Measurements from ENCODE around the gene BAIAP2L2.
A peak's percentile ranks its signal among the peaks of the same experiment; 100 is the strongest.
"Not testable (repeated sequence)": the region's sequence is repeated elsewhere in the genome, so short reads cannot be mapped to it uniquely, and the experiment has no call there.

The BAIAP2L2 gene

GRCh38 chr22:38066381-38067027 is 44.0 kb downstream of the BAIAP2L2 start:
- no peak for FAIRE-seq

- FAIRE-seq = no peak
Measured at GRCh38 chr22:38065539-38065938, 44.9 kb downstream of the BAIAP2L2 start.

GRCh38 chr22:38062791-38063190 is 47.7 kb downstream of the BAIAP2L2 start:
- no peak for FAIRE-seq

GRCh38 chr22:38056969-38057891 is 53.3 kb downstream of the BAIAP2L2 start, which contains the start of gene PICK1:
TSS of gene PICK1 (plus strand) at chr22:38057404. CDS start at chr22:38057810, 406 bp downstream.
- FAIRE-seq = peak; percentile 86

GRCh38 chr22:38051900-38052862 is 58.3 kb downstream of the BAIAP2L2 start:
- no peak for FAIRE-seq

GRCh38 chr22:38051261-38051660 is 59.2 kb downstream of the BAIAP2L2 start:
- FAIRE-seq = no peak

- FAIRE-seq = no peak
Measured at GRCh38 chr22:38050720-38051119, 59.8 kb downstream of the BAIAP2L2 start.

GRCh38 chr22:38049812-38050619 is 60.5 kb downstream of the BAIAP2L2 start:
- FAIRE-seq = no peak

- FAIRE-seq = no peak
Measured at GRCh38 chr22:38046070-38046748, 64.3 kb downstream of the BAIAP2L2 start.

GRCh38 chr22:38043151-38044039 is 67.1 kb downstream of the BAIAP2L2 start:
- FAIRE-seq = no peak

- no peak for FAIRE-seq
Measured at GRCh38 chr22:38042488-38042790, 68.0 kb downstream of the BAIAP2L2 start.

- FAIRE-seq = no peak
Measured at GRCh38 chr22:38041760-38042487, 68.6 kb downstream of the BAIAP2L2 start.

- no peak for FAIRE-seq
Measured at GRCh38 chr22:38040953-38041759, 69.3 kb downstream of the BAIAP2L2 start.

- FAIRE-seq = no peak
Measured at GRCh38 chr22:38038890-38039812, 71.3 kb downstream of the BAIAP2L2 start.

- no peak for FAIRE-seq
Measured at GRCh38 chr22:38038426-38038825, 72.1 kb downstream of the BAIAP2L2 start.

GRCh38 chr22:38037367-38038150 is 72.9 kb downstream of the BAIAP2L2 start:
- not testable (repeated sequence) for FAIRE-seq

All from islet of Langerhans (tissue), 1 donor.